Smooth muscle cell of the coronary artery (primary cell): ENCODE data around the gene EDEM3. TPM values are rescaled to one million over a fixed set of nuclear protein-coding genes. Genes with fewer than 3 reads are reported as not detected.

Experiments used
- total RNA-seq: library from RNA; depleted of rRNA; stranded (reverse); fragments of >200 nt; gene quantifications from 2 replicates; pipeline ENCODE4 v1.2.3, GENCODE V29; 2014; ENCODE audit warnings: low replicate concordance

EDEM3 gene
- total RNA-seq = 63.7 and 225 TPM in 2 replicates

GRCh38 chr1:184754476-184755225 is at the start of gene EDEM3:
EDEM3 (minus strand) TSS chr1:184754858; CDS start chr1:184754646, 212 bp downstream.

Other genes with a start within 250 kb of the EDEM3 start
- 30.9 and 50.4 TPM in 2 replicates for gene NIBAN1, start 219.7 kb upstream of the EDEM3 start, total RNA-seq